Raji (cell line): ENCODE results near the gene HOXB2.

Experiments used
- POLR2A ChIP-seq: IDR thresholded peaks from 2 replicates; pipeline ENCODE4 v1.6.1; 2011; ENCODE audit warnings: low read depth, low read length, control low read depth; ENCODE audit not compliant: insufficient read depth

Gene HOXB2

DNA sequence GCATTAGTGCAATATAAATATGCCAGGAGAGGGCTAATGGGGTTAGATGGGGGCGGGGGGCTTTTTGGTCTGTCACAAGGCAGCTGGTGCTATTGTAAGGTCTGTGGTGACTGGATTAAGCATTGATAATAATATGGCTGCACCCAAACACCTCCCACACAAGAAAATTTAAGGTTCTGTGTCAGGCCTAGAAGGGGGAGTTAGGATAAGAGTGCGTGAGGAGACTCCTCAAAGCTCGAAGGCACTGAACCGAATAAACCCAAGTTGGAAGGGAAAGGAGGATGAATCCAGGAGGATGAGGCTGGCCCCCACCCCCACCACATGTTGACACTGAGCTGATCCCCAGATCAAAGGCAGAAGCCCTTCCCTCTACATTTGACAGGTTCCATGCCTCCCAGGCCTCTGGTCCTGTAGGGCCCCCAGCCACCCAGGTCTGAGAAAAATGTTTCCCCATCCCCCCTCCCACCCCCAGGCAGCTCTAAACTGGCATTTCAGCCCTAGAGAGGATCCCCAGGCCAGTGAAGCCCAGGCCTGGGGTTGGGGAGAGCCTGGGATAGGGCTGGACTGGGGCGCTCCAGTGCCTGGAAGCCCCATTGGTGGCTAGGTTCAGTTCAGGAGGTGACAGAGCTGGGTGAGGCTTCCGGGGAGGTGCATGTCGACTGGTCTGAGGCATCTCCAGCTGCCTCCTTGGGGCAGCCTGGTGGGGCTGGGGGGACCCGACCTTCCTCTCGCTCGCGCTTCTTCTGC lies 15.8 kb downstream of the HOXB2 start:
- TF ChIP-seq POLR2A: no peak

GRCh38 chr17:48528153-48528935 lies 16.6 kb downstream of the HOXB2 start:
- TF ChIP-seq POLR2A: no peak

DNA sequence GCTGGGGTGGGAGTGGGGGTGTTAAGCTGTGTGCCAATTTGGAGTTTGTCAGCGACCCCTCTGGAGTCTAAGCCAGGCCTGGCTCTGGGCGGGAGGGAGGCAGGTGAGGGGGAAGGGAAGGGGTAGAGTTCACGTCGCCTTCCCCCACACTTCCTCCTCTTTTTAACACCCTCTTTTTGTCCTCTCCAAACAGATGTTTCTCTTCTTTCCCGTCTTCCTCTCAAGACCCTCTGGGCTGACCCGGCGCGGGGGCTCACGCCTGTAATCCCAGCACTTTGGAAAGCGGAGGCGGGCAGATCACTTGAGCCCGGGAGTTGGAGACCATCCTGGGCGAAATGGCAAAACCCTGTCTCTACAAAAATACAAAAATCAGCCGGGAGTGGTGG lies 17.4 kb downstream of the HOXB2 start:
- TF ChIP-seq POLR2A: no peak

GRCh38 chr17:48526608-48527546 lies 18.0 kb downstream of the HOXB2 start:
- no peak for TF ChIP-seq POLR2A

DNA sequence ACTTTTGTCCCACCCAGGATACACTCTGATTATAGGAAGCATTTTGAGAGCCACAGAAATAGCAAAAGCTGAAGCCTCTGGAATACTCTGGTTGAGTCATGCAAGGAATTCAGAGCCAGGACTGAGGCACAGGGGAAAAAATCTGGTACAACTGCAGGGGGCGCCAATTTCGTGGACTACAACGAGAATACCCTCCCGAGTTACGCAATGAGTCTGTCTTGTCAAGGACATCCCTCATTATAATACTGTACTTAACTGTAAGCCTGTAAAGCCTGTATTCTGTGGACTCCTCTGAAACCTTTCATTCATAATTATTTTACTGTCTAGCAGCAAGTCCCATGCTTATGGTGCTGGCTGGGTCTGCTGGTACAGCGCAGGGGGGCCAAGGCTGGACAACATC lies 21.9 kb downstream of the HOXB2 start:
- TF ChIP-seq POLR2A: no peak

DNA sequence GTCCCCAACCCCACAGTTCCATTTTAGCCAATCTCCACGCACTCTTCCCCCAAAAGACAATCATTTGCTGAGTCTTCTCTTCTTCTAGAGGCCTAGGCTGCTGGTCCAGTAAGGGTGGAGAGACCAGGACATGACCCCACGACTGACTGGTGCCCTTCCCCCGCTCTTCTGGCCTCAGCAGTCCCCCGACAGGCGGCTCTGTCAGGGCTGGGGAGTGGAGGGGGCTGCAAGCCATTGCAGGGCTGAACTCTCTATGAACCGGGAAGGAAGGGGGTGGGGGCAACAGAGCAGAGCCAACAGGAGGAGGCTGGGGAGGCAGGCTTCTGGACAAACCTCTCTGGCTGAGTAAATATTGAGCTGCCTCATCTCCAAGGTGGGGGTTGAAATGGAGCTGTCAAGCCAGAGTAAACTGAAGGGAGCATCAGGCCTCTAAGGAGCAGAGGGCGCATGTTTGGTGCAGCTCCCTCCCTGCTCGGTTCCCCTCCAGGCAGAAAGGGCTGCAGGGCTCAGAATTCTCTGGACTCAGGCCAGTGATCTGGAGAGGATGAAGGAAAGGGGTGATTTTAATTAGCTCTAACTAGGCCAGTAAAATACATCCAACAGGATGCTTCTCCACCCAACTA lies 22.8 kb downstream of the HOXB2 start:
- TF ChIP-seq POLR2A: no peak

DNA sequence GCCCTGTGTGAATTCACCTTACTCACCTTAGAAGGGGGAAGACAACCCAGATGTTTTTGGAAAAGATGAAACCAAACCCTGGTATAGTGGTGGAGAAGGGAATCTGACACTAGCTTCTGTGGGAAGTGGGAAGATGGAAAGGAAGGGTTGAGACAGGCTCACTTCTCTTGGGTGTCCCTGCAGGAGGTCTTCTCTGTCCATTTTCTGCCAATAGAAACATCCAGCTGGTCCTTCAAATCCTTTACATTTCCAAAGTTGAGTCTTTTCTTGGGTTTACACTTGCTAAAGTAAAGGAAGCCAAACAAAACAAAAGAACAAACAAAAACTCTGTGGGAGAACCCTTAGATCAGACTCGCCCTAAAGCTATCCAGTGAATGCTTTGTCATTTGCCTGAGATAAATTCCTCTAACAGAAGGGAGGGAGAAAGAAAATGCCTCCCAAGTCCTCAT lies 24.3 kb downstream of the HOXB2 start:
- TF ChIP-seq POLR2A: no peak

DNA sequence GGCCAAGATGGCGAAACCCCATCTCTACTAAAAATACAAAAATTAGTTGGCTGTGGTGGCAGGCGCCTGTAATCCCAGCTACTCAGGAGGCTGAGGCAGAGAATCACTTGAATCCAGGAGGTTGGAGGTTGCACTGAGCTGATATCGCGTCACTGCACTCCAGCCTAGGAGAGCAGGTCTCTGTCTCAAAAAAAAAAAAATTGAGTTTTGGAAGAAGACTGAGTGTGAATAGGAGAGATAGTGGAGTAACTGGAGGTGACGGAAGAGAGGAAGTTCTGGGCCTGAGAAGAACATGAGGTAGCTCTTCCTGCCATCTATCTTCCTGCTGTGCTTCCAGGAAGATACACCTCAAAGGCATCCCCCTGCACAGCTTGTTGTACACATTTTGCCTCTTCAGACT lies 25.5 kb downstream of the HOXB2 start:
- no peak for TF ChIP-seq POLR2A

GRCh38 chr17:48517478-48517877 lies 27.4 kb downstream of the HOXB2 start:
- TF ChIP-seq POLR2A: no peak

DNA sequence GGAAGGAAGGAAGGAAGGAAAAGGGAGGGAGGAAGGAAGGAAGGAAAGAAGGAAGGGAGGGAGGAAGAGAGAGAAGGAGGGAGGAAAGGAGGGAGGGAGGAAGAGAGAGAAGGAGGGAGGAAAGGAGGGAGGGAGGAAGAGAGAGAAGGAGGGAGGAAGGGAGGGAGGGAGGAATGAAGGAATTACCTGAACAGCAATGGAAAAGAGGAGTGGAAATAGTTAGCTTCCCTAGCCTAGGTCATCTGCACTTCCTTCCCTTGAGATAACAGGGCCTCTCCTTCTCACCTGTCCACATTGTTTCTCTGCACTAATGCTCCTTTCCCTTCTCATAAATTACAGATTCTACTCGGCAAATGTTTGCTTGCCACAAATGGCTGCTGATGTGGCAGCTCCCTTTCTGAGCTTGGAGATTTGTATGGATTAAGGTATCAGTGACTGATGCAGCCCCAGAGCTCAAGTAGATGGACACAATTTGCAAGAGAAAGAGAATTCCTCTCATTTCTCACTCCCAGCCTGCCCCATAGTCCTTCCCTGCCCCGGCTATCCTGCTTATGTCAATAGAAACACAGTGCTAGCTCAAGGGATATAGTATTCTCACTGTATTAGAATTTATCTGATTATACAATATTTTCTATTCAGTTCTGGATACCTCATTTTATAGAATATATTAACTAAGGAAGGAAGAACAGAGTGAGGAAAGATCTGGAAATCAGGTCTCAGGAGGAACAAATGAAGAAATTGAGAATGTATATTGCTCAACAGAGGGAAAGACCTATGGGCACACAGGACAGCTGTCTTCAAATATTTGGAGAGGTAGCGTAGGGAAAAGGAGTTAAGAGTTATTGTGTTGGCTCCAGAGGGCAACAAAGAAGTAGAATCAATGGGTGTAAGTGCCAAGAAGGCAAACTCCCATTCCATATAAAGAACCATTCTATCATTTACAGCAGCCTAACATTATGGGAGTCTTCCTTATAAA lies 28.7 kb downstream of the HOXB2 start:
- TF ChIP-seq POLR2A: no peak

- no peak for TF ChIP-seq POLR2A
Observed at GRCh38 chr17:48514477-48514876, 30.4 kb downstream of the HOXB2 start.

DNA sequence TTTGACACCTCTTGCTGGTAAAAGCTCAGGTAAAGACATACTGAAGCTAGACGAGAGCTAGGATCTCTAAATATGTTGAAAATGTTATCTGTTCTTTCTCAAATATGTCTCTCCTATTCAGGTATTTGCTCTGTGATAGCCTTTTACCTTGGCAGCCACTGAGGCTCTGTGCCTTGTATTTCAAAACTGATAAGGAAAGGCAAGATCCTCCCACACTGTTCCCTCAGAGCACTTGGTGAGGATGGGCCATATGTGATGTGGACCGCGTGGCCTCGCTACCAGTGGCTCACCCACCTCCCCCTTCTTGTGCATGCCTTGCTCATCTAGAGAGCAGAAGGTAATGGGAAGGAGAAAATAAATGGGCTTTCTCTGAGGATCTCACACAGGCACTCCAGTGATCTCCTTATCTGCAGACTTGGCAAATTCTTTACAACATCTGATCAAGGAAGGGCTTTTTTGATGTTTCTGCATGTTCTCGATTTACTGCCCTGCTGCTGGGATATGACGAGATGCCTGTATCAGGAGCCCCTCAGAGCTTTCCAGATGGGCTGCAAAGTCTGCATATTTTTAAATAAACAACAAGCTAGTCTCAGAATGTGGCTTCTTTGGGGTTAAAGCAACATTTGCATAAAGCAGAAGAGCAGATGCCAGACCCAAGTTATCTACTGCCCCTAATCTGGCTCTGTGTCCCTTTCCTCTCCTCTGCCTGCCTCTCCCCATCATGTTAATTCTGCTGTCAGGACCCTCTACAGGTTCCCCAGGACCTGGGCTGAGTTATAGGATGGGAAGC lies 31.0 kb downstream of the HOXB2 start:
- TF ChIP-seq POLR2A: no peak

- TF ChIP-seq POLR2A: no peak
Observed at GRCh38 chr17:48513097-48513496, 31.8 kb downstream of the HOXB2 start.
